ENCODE data around the gene GNB1L.

The GNB1L gene

DNA sequence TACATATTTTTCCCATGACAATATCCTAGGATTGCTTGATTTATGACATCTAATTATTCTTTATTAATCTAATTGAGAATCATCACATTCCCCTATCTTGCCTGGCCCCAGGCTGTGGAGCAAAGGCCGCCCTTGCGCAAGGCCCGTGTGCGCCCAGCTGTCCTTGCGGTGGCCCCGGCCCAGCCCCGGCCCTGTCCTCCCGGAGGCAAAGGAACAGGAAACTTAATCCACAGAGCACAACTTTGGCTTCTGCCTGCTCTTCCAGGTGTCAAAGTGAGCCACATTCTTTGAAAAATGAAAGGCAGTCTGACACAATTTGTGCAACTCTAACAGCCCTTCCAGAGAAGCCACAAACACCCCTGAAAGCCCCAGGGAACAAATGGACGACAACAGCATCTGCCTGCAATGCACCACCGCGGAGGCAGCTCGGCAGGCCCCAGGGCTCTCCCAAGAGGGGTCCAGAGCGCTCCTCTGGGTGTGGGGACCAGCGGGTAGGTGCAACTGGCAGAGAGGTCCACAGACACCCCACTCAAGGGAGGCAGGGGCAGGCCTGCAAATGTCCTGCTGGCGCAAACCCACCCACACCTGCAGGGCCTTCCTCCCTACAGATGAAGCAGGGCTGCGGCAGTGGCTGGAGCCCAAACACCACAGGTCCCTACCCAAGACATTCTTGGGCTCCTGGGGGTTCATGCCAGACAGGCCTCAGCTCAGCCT is 30.3 kb downstream of the GNB1L start:
- DNase-seq (ENCODE audit: low read depth in 2 of 2, low spot score in 1 of 2): no peak

DNA sequence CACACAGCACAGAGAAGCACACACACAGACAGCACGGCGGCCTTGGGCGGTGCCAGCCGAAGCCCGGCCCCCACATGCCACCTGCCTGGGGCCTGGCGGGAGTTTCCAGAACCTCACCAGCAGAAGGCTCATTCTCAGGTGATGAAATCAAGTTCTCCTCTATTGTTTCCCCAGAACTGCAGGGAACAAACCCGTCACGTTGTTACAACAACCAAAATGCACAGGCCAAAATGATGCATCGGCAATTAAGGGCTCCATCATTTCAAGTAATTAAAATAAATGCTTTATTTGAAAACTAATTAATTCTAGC is 30.8 kb downstream of the GNB1L start:
- DNase-seq (ENCODE audit: low read depth in 2 of 2, low spot score in 1 of 2): no peak

- DNase-seq (ENCODE audit: low read depth in 2 of 2, low spot score in 1 of 2): no peak
Observed at GRCh38 chr22:19823191-19823901, 31.3 kb downstream of the GNB1L start.

- DNase-seq (ENCODE audit: low read depth in 2 of 2, low spot score in 1 of 2): no peak
Observed at GRCh38 chr22:19822301-19823117, 32.2 kb downstream of the GNB1L start.

- DNase-seq (ENCODE audit: low read depth in 2 of 2, low spot score in 1 of 2): no peak
Observed at GRCh38 chr22:19821523-19822300, 33.0 kb downstream of the GNB1L start.

DNA sequence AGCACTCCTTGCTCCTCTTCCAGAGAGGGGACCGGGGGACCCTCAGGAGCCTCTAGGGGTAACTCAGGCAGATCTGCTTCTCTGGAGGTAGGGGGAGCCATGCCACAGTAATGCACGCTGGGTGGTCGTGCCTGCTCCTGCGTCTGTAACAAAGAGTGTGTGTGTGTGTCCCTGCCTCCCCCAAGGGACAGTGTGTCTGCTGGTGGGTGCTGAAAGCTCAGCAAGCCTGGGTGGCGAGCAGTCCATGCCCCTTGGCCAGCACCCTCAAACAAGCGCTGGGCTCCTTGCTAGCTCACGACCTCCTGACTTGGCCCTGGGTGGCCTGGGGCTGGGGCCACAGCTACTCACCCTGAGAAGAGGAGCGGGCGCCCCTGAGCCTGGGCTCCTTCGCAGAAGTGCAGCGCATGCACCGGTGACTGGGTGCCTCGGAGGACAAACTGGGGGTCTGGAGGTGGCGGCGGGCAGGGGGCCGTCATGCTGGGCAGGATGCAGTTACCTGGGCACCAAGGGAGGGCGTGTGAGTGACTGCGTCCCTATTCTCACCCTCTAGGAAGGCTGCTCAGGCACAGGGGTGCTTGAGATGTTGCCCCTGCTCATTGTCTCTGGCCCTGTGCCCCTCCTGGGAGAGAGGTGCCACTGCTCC is 33.7 kb downstream of the GNB1L start:
- DNase-seq (ENCODE audit: low read depth in 2 of 2, low spot score in 1 of 2): no peak

- DNase-seq (ENCODE audit: low read depth in 2 of 2, low spot score in 1 of 2): no peak
Observed at GRCh38 chr22:19819911-19820879, 34.5 kb downstream of the GNB1L start.

GRCh38 chr22:19819208-19819910 is 35.3 kb downstream of the GNB1L start:
- no peak for DNase-seq (ENCODE audit: low read depth in 2 of 2, low spot score in 1 of 2)

DNA sequence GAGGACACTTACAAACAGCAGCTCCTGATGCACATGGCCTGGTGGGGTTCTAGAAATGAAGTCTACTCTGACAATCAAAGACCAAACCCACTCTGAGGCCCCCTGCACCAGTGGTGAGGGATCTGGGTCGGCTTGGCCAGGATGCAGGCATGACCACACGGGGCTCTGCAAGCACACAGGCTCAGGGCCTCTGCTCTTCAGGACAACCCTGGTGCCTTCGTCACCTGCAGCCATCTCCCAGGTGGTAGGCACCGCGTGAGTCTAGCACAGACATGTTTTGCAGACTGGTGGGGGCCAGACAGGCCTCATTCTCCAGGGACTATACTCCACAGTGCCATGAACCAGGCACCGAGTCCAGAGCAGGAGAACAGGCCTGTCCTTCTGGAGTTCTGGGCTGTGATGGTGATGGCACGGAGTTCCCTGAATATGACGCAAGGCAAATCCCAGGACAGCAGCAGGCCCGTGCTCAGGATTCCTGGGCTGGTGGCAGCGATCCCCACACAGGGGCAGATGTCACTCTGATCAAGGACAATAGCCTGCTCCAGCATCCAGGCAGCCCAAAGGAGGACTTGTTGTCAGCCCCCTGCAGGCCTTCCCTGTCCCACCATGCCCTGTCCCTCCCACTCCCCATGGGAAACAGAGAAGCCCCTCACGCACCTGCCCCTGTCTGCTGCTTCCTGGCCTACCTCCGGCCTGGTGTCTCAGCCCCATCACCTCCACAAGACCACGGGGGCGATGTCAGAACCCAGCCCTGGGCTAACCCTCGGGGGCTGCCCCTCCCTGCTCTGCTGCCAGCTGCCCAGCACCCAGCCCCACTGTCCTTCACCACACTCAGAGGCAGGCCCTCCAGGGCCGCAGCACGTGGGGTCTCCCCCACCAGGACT is 36.1 kb downstream of the GNB1L start:
- no peak for DNase-seq (ENCODE audit: low read depth in 2 of 2, low spot score in 1 of 2)

- DNase-seq (ENCODE audit: low read depth in 2 of 2, low spot score in 1 of 2): no peak
Observed at GRCh38 chr22:19816372-19817119, 38.1 kb downstream of the GNB1L start.

- no peak for DNase-seq (ENCODE audit: low read depth in 2 of 2, low spot score in 1 of 2)
Observed at GRCh38 chr22:19815823-19816290, 38.8 kb downstream of the GNB1L start.

- DNase-seq (ENCODE audit: low read depth in 2 of 2, low spot score in 1 of 2): no peak
Observed at GRCh38 chr22:19815093-19815822, 39.4 kb downstream of the GNB1L start.

- DNase-seq (ENCODE audit: low read depth in 2 of 2, low spot score in 1 of 2): no peak
Observed at GRCh38 chr22:19814428-19814827, 40.2 kb downstream of the GNB1L start.

DNA sequence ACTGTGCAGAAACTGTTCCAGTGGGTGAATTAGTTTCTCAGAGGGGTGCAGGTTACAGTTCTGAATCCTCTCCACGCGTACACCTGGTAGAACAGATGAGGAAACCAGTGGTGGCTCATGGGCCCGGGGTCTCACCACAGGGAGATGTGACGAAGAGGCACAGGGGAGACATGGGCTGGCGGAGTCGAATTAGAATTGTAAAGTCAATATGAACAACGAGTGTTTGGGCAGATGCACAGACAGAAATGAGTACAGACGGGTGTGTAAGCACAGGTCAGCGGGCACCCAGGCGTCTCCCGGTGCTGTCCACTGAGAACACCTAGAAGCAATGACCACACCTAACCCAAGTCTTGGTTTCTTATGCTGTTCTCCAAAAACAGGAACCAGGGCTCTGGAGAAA is 41.8 kb downstream of the GNB1L start:
- DNase-seq (ENCODE audit: low read depth in 2 of 2, low spot score in 1 of 2): no peak

DNA sequence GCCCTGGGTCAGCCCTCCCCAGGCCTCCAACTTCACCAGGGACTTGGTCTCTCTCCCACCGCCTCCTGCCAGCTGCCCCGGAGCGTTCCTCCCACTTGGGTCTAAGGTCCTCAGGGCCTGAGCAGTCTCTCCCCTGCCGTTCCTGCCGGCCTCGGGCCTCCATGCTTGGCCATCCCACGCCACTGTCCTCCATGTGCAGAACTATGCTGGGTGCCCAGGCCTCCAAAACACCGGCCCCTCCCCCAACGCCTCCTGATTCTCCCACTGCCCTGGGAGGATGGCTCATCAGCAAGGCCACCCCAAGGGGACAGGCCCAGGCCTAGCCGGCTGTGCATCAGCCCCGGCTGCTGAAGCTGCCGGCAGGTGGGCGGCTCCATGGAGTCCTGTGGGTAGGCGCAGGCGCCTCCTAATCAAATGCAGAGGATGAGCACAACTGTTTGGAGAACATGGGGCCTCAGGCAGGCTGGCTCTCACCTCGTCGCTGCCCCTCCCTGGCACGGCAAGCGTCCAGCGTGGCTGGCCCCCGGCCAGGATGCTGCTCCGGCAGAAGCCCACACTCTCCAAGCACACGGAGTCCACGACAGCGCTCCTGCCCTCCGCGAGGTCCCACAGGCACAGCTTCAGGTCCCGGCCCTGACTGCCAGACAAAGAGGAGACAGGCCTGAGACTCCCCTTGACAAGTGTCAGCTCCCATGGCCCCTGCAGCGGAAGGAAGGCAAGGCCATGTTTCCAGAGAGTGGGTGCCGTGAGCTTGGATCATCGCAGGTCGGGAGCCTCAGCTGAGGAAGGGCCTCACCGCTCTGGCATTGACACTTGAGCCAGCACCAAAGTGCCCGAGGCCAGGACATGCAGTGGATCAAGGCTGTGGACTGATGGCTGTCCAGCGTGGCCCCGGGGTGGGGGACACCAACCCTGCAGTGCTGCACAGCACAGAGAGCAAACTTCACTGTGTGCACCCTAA is 42.6 kb downstream of the GNB1L start:
- DNase-seq (ENCODE audit: low read depth in 2 of 2, low spot score in 1 of 2): no peak

Data from stimulated activated CD8-positive, alpha-beta memory T cell treated with anti-CD3 and anti-CD28 coated beads, Interleukin-4, amount 100 ng/mL, for 4 hours (primary cell).